Pulmonary artery endothelial cell (primary cell): ENCODE measurements around the gene RSL24D1. TPM values are rescaled to one million over a fixed set of nuclear protein-coding genes. Genes with fewer than 3 reads are reported as not detected.
"Not testable (repeated sequence)": the region's sequence is repeated elsewhere in the genome, so short reads cannot be mapped to it uniquely, and the experiment has no call there.

Source experiments
- DNase-seq: peaks from one replicate; pipeline ENCODE4 v3.0.0-alpha.2; 2011; ENCODE audit warnings: low read depth, low spot score
- total RNA-seq: library from RNA; depleted of rRNA; stranded (reverse); fragments of >200 nt; gene quantifications from 2 replicates; pipeline ENCODE4 v1.2.3, GENCODE V29; 2014

The RSL24D1 gene
- total RNA-seq, 1 donor from 2014 or later, result 99.4 TPM

DNA sequence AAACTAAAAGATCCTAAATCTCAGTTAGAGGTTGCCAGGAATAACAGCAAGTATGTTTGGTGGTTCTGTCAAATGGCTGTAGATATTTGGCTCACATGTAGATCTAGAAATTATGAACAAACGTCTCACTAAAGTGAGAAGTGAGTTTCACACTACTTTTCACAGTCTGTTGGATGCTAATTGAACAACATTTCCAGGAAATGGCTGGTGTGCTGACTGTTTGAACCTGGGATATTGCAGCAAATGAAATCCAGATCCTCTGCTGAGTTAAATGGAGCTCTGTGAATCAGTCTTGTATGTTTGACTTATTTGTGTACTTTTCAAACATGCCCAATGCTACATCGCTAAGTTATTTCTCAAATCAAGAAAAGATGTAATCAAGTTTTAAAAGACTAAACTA lies 21.3 kb upstream of the RSL24D1 start:
- no peak for DNase-seq

DNA sequence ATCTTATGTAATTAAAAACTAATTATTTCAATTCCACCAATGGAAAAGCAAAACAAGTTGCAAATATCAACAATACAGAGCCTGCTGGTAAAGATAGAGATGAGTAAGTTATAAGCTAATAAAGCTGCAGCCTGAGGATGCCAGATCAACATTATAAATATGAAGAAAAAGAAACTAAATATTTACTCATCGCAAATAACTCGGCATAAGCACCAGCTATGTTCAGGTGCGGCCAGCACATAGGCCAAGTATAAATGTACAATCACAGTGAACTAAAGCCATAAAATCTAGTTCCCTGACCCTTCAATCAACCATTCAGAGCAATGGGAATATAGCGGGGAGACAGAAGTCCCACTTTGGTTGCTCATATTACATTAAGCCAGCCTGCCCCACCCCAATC lies 7.7 kb upstream of the RSL24D1 start:
- no peak for DNase-seq

DNA sequence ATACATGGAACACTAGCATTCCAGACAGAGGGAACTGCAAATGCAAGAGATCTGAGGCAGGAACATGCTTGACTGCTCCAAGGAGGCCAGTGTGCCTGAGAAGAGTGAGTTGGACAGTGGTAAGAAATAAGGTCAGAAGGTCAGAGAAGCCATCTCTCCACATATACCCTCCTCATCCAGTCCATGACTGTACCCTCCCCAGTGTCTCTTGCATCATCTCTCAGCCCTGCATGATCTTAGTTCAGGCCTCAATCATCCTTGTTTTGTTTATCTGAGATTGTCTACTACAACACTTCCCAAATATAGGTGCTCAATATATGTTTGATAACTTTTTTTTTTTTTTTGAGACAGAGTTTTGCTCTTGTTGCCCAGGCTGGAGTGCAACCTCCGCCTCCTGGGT lies 5.5 kb upstream of the RSL24D1 start:
- no peak for DNase-seq

- DNase-seq, result no peak
Observed at GRCh38 chr15:55198706-55199105, 2.0 kb upstream of the RSL24D1 start.

GRCh38 chr15:55197719-55198118 lies 978 bp upstream of the RSL24D1 start:
- no peak for DNase-seq

GRCh38 chr15:55197362-55197705 lies 593 bp upstream of the RSL24D1 start:
- no peak for DNase-seq

- no peak for DNase-seq
Observed at GRCh38 chr15:55195996-55196395, 745 bp downstream of the RSL24D1 start.

DNA sequence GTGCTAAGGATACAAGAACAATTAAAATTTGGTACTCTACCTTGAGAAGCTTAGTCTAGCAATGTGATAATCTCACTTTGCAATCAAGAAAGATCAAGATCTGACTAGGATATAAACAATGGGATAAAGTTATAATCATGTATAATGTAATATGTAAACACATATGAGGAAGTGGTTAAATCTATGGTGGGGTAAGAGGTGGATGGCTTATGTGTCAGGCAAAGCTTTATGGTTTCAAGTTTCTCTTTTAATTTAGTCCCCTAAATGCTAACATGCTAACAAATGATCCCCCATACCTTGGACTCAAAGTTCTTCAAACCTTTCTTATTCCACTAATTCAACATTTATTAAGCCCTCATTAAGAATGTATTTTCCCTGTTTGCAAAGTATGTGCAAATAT lies 2.5 kb downstream of the RSL24D1 start:
- no peak for DNase-seq

DNA sequence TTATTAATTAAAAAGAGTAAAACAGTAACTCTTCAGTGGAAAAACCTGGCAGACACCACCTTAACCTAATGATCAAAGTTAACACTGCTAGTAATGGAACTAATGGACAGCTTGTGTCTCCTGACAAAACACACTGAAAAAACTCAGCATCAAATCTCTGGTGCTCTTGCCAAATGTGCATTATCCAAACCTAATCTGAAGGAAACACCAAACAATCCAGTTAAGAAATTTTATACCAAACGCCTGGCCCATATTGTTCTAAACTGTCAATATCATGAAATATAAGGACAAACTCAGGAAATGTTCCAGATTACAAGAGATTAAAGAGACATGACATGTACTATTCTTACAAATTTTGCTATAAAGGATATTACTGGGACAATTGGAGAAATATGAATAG lies 10.4 kb downstream of the RSL24D1 start:
- DNase-seq, result peak; percentile 13

GRCh38 chr15:55183679-55184078 lies 13.1 kb downstream of the RSL24D1 start:
- DNase-seq, result no peak

DNA sequence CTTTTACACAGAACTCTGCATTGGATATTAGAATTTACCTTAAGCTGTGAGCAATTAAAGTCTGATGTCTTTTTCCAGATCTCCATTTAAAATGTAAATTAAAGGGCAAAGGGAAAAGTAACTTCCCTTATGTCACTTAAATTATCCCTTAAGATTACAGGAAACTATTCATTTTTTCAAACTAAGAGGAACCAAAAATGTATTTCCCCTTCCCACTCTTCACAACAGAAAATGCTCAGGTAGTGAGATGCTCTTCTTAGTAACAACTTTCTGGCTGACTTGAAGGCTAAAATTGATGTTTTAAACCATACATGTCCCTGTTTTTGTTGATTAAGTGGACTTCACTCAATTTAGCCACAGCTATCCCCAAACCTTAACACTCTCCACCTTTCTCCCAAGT lies 17.6 kb downstream of the RSL24D1 start:
- DNase-seq, result no peak

- no peak for DNase-seq
Observed at GRCh38 chr15:55170361-55170760, 26.4 kb downstream of the RSL24D1 start.

- DNase-seq, result peak; percentile 35
Observed at GRCh38 chr15:55168350-55168974, 28.3 kb downstream of the RSL24D1 start.

GRCh38 chr15:55164284-55164683 lies 32.5 kb downstream of the RSL24D1 start:
- DNase-seq, result no peak

DNA sequence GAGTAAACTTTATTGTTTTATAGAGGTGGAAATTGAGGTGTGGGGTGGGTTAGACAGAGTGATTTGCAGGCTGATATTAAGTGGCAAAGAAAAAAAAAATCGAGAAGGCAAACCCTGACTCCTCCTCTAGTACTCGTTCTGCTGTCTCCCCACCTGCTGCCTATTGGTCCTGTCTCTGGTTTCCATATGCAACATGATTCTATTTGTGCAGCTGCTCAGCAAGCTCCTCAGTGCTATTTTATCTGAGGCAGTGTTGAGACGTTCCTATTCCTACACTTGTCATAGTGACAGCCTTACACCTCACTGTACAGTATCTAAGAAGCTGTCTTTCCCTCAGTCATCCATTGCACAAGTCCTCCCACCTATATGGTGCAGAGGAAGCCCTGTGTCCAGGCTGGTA lies 45.1 kb downstream of the RSL24D1 start:
- DNase-seq, result no peak

DNA sequence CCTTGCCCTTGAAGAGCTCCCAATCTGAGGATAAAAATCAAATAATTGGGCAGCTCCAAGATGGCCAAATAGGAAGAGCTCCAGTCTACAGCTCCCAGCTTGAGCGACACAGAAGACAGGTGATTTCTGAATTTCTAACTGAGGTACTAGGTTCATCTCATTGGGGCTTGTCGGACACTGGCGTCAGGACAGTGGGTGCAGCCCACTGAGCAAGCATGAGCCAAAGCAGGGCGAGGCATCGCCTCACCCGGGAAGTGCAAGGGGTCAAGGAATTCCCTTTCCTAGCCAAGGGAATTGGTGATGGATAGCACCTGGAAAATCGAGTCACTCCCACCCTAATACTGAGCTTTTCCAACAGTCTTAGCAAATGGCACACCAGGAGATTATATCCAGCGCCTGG lies 53.6 kb downstream of the RSL24D1 start:
- not testable (repeated sequence) for DNase-seq

DNA sequence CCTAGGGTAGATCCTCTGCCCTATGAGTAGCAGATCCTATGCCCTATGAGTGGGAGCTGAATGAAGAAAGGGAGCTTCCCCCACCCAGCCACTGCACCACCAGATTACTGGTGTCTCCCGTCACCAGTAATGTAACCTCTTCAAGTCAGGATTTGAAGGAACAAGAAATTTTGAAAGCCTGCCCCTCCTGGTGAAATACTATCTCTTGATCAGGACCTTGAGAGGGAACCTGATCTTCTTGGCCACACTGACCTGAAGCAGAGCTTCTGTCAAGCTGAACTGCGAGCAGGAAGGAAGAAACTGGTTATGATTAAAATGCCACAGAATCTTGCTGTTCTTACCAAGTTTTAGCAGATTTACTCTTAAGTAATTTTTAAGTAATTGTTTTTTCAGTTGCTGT lies 62.8 kb downstream of the RSL24D1 start:
- no peak for DNase-seq

GRCh38 chr15:55132672-55133071 lies 64.1 kb downstream of the RSL24D1 start:
- DNase-seq, result no peak

Other genes with a start within 250 kb of the RSL24D1 start
- 10.4 and 16.8 TPM in 2 replicates for gene RAB27A, start 92.9 kb upstream of the RSL24D1 start, total RNA-seq
- 5.8 and 6.4 TPM in 2 replicates for gene PIGBOS1, start 122.2 kb upstream of the RSL24D1 start, total RNA-seq
- gene PIGB, start 122.3 kb upstream of the RSL24D1 start, total RNA-seq, result 7.9 and 9.0 TPM in 2 replicates
- 49.3 and 72.2 TPM in 2 replicates for gene CCPG1, start 211.4 kb upstream of the RSL24D1 start, total RNA-seq
- 0.95 and 1.1 TPM in 2 replicates for gene PIERCE2, start 211.6 kb upstream of the RSL24D1 start, total RNA-seq